Activated CD4-positive, alpha-beta memory T cell treated with anti-CD3 and anti-CD28 coated beads, Interleukin-2, amount 10 ng/mL, durations not matched to agents 7 days and 5 days (primary cell): ENCODE results near the gene RCC1. TPM values are rescaled to one million over a fixed set of nuclear protein-coding genes. Genes with fewer than 3 reads are reported as not detected.
A peak's percentile ranks its signal among the peaks of the same experiment; 100 is the strongest.
"Not testable (repeated sequence)": the region's sequence is repeated elsewhere in the genome, so short reads cannot be mapped to it uniquely, and the experiment has no call there.

Source experiments
- CTCF ChIA-PET: fragments of 350-600 bp; sonication (Branson Sonifier 250); formaldehyde crosslinking; loops from one replicate; lab custom pipeline; 2021; ENCODE audit warnings: antibody characterized with exemption, inconsistent platforms; lab: Charles Lee
- POLR2A ChIA-PET: fragments of 350-600 bp; sonication (Branson Sonifier 250); formaldehyde crosslinking; loops from one replicate; lab custom pipeline; 2021; ENCODE audit warnings: antibody characterized with exemption; lab: Charles Lee
- DNase-seq: peaks from one replicate; pipeline ENCODE4 v3.0.0-alpha.2; 2020
- H3K27ac Mint-ChIP-seq: one replicate; pipeline ENCODE4 v1.8.0; 2021; ENCODE audit warnings: mild to moderate bottlenecking, mixed read lengths
- H3K27me3 Mint-ChIP-seq: one replicate; pipeline ENCODE4 v1.8.0; 2021; ENCODE audit warnings: mixed read lengths
- H3K36me3 Mint-ChIP-seq: one replicate; pipeline ENCODE4 v1.8.0; 2021; ENCODE audit warnings: low read depth, mixed read lengths
- H3K4me1 Mint-ChIP-seq: one replicate; pipeline ENCODE4 v1.8.0; 2021; ENCODE audit warnings: mixed read lengths
- H3K4me3 Mint-ChIP-seq: one replicate; pipeline ENCODE4 v1.8.0; 2021; ENCODE audit warnings: mild to moderate bottlenecking, mixed read lengths
- H3K9me3 Mint-ChIP-seq: one replicate; pipeline ENCODE4 v1.8.0; 2021; ENCODE audit warnings: mixed read lengths
- total RNA-seq, 2 experiments: library from RNA; stranded (reverse); gene quantifications; one replicate each; pipeline ENCODE4 v1.2.3, GENCODE V29; 2021

Gene RCC1
- total RNA-seq, 2 experiments from 2014 or later, result 47.6 to 50.7 TPM

- Mint-ChIP-seq H3K4me1 (peaks cover 56% of the 10 kb centered on the region), H3K27me3 (no peaks in the 10 kb centered on the region), H3K27ac (peak overlapping the region; percentile 42), H3K9me3 (no peaks in the 10 kb centered on the region), H3K36me3 (peaks cover 45% of the 10 kb centered on the region), H3K4me3 (no peak overlapping the region)
- DNase-seq, result no peak
- POLR2A ChIA-PET, result interaction anchor here (0.6 to 14.5 kb wide), 11 partner anchors 9 to 744 kb away, joined by 3 to 264 read pairs (median 3); partner anchors contain the start of genes RCC1, RNU11, STX12 and TRNAU1AP
- CTCF ChIA-PET, result interaction anchor here (0.6 to 3.1 kb wide), 9 partner anchors 16 to 361 kb away, joined by 3 to 24 read pairs (median 3); partner anchors contain the start of gene YTHDF2
Observed at GRCh38 chr1:28516518-28516956, 10.7 kb downstream of the RCC1 start.

GRCh38 chr1:28517649-28517999 lies 11.8 kb downstream of the RCC1 start:
- ChIA-PET CTCF (interaction anchor here (0.7 to 3.1 kb wide), 5 partner anchors 10 to 359 kb away, joined by 3 to 24 read pairs (median 4); no protein-coding TSS in a partner anchor), POLR2A (interaction anchor here (1.4 to 14.5 kb wide), 5 partner anchors 10 to 63 kb away, joined by 5 to 264 read pairs (median 12); partner anchors contain the start of genes RCC1 and TRNAU1AP)
- Mint-ChIP-seq H3K27ac (peak overlapping the region; percentile 80), H3K4me3 (peak overlapping the region; percentile 86), H3K4me1 (peaks cover 56% of the 10 kb centered on the region), H3K9me3 (no peaks in the 10 kb centered on the region), H3K27me3 (no peaks in the 10 kb centered on the region), H3K36me3 (peaks cover 44% of the 10 kb centered on the region)
- no peak for DNase-seq

GRCh38 chr1:28518000-28518744 lies 12.3 kb downstream of the RCC1 start:
- peak overlapping the region; percentile 86 for H3K4me3 Mint-ChIP-seq
- ChIA-PET CTCF (interaction anchor here (0.6 to 3.1 kb wide), 5 partner anchors 10 to 358 kb away, joined by 3 to 24 read pairs (median 5); no protein-coding TSS in a partner anchor), POLR2A (interaction anchor here (0.8 to 14.5 kb wide), 12 partner anchors 10 to 359 kb away, joined by 3 to 264 read pairs (median 6); partner anchors contain the start of genes GMEB1, RCC1, RNU11 and TAF12)
- peaks cover 43% of the 10 kb centered on the region for H3K36me3 Mint-ChIP-seq
- peaks cover 55% of the 10 kb centered on the region for H3K4me1 Mint-ChIP-seq
- no peaks in the 10 kb centered on the region for H3K27me3 Mint-ChIP-seq
- DNase-seq, result peak; percentile 90
- no peaks in the 10 kb centered on the region for H3K9me3 Mint-ChIP-seq
- peak overlapping the region; percentile 80 for H3K27ac Mint-ChIP-seq

GRCh38 chr1:28518745-28519341 lies 13.0 kb downstream of the RCC1 start:
- POLR2A ChIA-PET, result interaction anchor here (0.8 to 14.5 kb wide), 12 partner anchors 11 to 358 kb away, joined by 3 to 264 read pairs (median 6); partner anchors contain the start of genes GMEB1, RCC1, RNU11 and TAF12
- H3K27ac Mint-ChIP-seq, result peak overlapping the region; percentile 57
- H3K4me1 Mint-ChIP-seq, result peaks cover 54% of the 10 kb centered on the region
- peak overlapping the region; percentile 78 for H3K4me3 Mint-ChIP-seq
- peak; percentile 56 for DNase-seq
- H3K9me3 Mint-ChIP-seq, result no peaks in the 10 kb centered on the region
- no peaks in the 10 kb centered on the region for H3K27me3 Mint-ChIP-seq
- H3K36me3 Mint-ChIP-seq, result peaks cover 45% of the 10 kb centered on the region
- CTCF ChIA-PET, result interaction anchor here (0.6 to 3.1 kb wide), 5 partner anchors 11 to 358 kb away, joined by 3 to 24 read pairs (median 5); no protein-coding TSS in a partner anchor

- peaks cover 38% of the 10 kb centered on the region for H3K36me3 Mint-ChIP-seq
- CTCF ChIA-PET, result interaction anchor here (0.6 to 1.6 kb wide), 2 partner anchors 11 to 22 kb away, joined by 3 to 4 read pairs; no protein-coding TSS in a partner anchor
- H3K27me3 Mint-ChIP-seq, result no peaks in the 10 kb centered on the region
Observed at GRCh38 chr1:28519946-28520725, 14.3 kb downstream of the RCC1 start.

GRCh38 chr1:28520796-28521195 lies 15.0 kb downstream of the RCC1 start:
- CTCF ChIA-PET, result interaction anchor here (1.6 kb wide), 1 partner anchor 11 kb away, joined by 4 read pairs; no protein-coding TSS in a partner anchor

More at GRCh38 chr1:28519946-28520725, 14.3 kb downstream of the RCC1 start:
- Mint-ChIP-seq H3K27ac (no peak overlapping the region), H3K4me3 (peak overlapping the region; percentile 34), H3K9me3 (no peaks in the 10 kb centered on the region), H3K4me1 (peaks cover 52% of the 10 kb centered on the region)
- POLR2A ChIA-PET, result interaction anchor here (0.6 to 7.9 kb wide), 5 partner anchors 12 to 124 kb away, joined by 3 to 103 read pairs (median 3); partner anchors contain the start of gene RCC1
- DNase-seq, result no peak

GRCh38 chr1:28521502-28522164 lies 15.8 kb downstream of the RCC1 start:
- POLR2A ChIA-PET, result interaction anchor here (0.8 to 7.9 kb wide), 4 partner anchors 14 to 60 kb away, joined by 3 to 103 read pairs (median 8); partner anchors contain the start of genes RCC1 and TRNAU1AP

More at GRCh38 chr1:28520796-28521195, 15.0 kb downstream of the RCC1 start:
- not testable (repeated sequence) for H3K27ac Mint-ChIP-seq, H3K4me3 Mint-ChIP-seq, DNase-seq, H3K27me3 Mint-ChIP-seq, H3K9me3 Mint-ChIP-seq
- POLR2A ChIA-PET, result interaction anchor here (0.7 to 7.9 kb wide), 4 partner anchors 13 to 61 kb away, joined by 3 to 103 read pairs (median 8); partner anchors contain the start of gene RCC1
- Mint-ChIP-seq H3K36me3 (peaks cover 38% of the 10 kb centered on the region), H3K4me1 (peaks cover 52% of the 10 kb centered on the region)

GRCh38 chr1:28522537-28522936 lies 16.7 kb downstream of the RCC1 start:
- ChIA-PET CTCF (interaction anchor here (1.0 to 1.2 kb wide), 2 partner anchors 213 to 354 kb away, joined by 3 to 4 read pairs; no protein-coding TSS in a partner anchor), POLR2A (interaction anchor here (0.7 to 7.9 kb wide), 5 partner anchors 9 to 121 kb away, joined by 3 to 103 read pairs (median 3); partner anchors contain the start of gene RCC1)
- not testable (repeated sequence) for H3K27me3 Mint-ChIP-seq, H3K9me3 Mint-ChIP-seq, DNase-seq, H3K4me3 Mint-ChIP-seq, H3K27ac Mint-ChIP-seq
- Mint-ChIP-seq H3K4me1 (peaks cover 43% of the 10 kb centered on the region), H3K36me3 (peaks cover 38% of the 10 kb centered on the region)

More at GRCh38 chr1:28521502-28522164, 15.8 kb downstream of the RCC1 start:
- Mint-ChIP-seq H3K36me3 (peaks cover 38% of the 10 kb centered on the region), H3K27ac (no peak overlapping the region), H3K4me3 (no peak overlapping the region), H3K9me3 (no peaks in the 10 kb centered on the region), H3K4me1 (peaks cover 51% of the 10 kb centered on the region), H3K27me3 (no peaks in the 10 kb centered on the region)
- CTCF ChIA-PET, result interaction anchor here (1.0 to 1.6 kb wide), 3 partner anchors 12 to 355 kb away, joined by 3 to 4 read pairs (median 4); no protein-coding TSS in a partner anchor
- no peak for DNase-seq

- H3K27ac Mint-ChIP-seq, H3K4me3 Mint-ChIP-seq, DNase-seq, H3K9me3 Mint-ChIP-seq, CTCF ChIA-PET, H3K27me3 Mint-ChIP-seq: not testable (repeated sequence)
- POLR2A ChIA-PET, result interaction anchor here (1.3 to 1.7 kb wide), 2 partner anchors 56 to 57 kb away, joined by 4 read pairs; no protein-coding TSS in a partner anchor
- peaks cover 25% of the 10 kb centered on the region for H3K4me1 Mint-ChIP-seq
- H3K36me3 Mint-ChIP-seq, result peaks cover 39% of the 10 kb centered on the region
Observed at GRCh38 chr1:28525002-28525642, 19.3 kb downstream of the RCC1 start.

- Mint-ChIP-seq H3K36me3 (peaks cover 34% of the 10 kb centered on the region), H3K4me1 (peaks cover 14% of the 10 kb centered on the region), H3K27ac (no peak overlapping the region), H3K9me3 (no peaks in the 10 kb centered on the region), H3K4me3 (no peak overlapping the region), H3K27me3 (no peaks in the 10 kb centered on the region)
- ChIA-PET POLR2A (no interaction called here), CTCF (no interaction called here)
- DNase-seq, result no peak
Observed at GRCh38 chr1:28526886-28527285, 21.0 kb downstream of the RCC1 start.

GRCh38 chr1:28530456-28530855 lies 24.6 kb downstream of the RCC1 start:
- no peaks in the 10 kb centered on the region for H3K4me1 Mint-ChIP-seq
- no peaks in the 10 kb centered on the region for H3K9me3 Mint-ChIP-seq
- no peak for DNase-seq
- no peak overlapping the region for H3K4me3 Mint-ChIP-seq
- no peak overlapping the region for H3K27ac Mint-ChIP-seq
- CTCF ChIA-PET, result no interaction called here
- H3K27me3 Mint-ChIP-seq, result no peaks in the 10 kb centered on the region
- peaks cover 37% of the 10 kb centered on the region for H3K36me3 Mint-ChIP-seq
- POLR2A ChIA-PET, result no interaction called here
